Upper lobe of left lung (tissue), 6 donors: ENCODE results near the gene FUT2. TPM values are rescaled to one million over a fixed set of nuclear protein-coding genes. Genes with fewer than 3 reads are reported as not detected.

Source experiments
- ATAC-seq, 2 donors: fragments of 200-7000 bp; cut with Tn5 transposase; one replicate each; pipeline ENCODE4 v1.9.1; 2022; ENCODE audit warnings: mild to moderate bottlenecking in 2 of 2, moderate library complexity in 2 of 2; ENCODE audit not compliant: low FRiP score in 2 of 2
- DNase-seq, 2 donors: peaks; one replicate each; pipeline ENCODE4 v3.0.0-alpha.2; 2019 to 2020
- H3K27ac ChIP-seq, 4 donors: fragments of 200-600 bp; sonication (generic); one replicate each; pipeline ENCODE4 v1.5.1; 2016 to 2019
- H3K27me3 ChIP-seq, 4 donors: fragments of 200-600 bp; sonication (generic); one replicate each; pipeline ENCODE4 v1.5.1; 2017 to 2019
- H3K36me3 ChIP-seq, 4 donors: fragments of 200-600 bp; sonication (generic); one replicate each; pipeline ENCODE4 v1.5.1; 2016 to 2019
- H3K4me1 ChIP-seq, 4 donors: fragments of 200-600 bp; sonication (generic); one replicate each; pipeline ENCODE4 v1.5.1; 2018 to 2019
- H3K4me3 ChIP-seq, 4 donors: fragments of 200-600 bp; sonication (generic); one replicate each; pipeline ENCODE4 v1.5.1; 2017 to 2019; ENCODE audit warnings: mild to moderate bottlenecking in 2 of 4, moderate library complexity in 1 of 4
- H3K9me3 ChIP-seq, 4 donors: fragments of 200-600 bp; sonication (generic); one replicate each; pipeline ENCODE4 v1.5.1; 2018 to 2019
- EP300 ChIP-seq, 4 donors: sonication (generic); formaldehyde crosslinking; IDR thresholded peaks; one replicate each; pipeline ENCODE4 v1.5.1; 2017; ENCODE audit warnings: antibody characterized with exemption in 4 of 4, control low read depth in 2 of 4
- POLR2A ChIP-seq, 4 donors: fragments of 450-650 bp; IDR thresholded peaks; one replicate each; pipeline ENCODE4 v1.5.1; 2016 to 2017; ENCODE audit warnings: antibody characterized with exemption in 4 of 4, mild to moderate bottlenecking in 2 of 4
- POLR2AphosphoS5 ChIP-seq, 2 donors: sonication (generic); formaldehyde crosslinking; IDR thresholded peaks; one replicate each; pipeline ENCODE4 v1.5.1; 2017; ENCODE audit warnings: antibody characterized with exemption in 2 of 2
- WGBS, 2 donors: methylation state at CpG; one replicate each; pipeline ENCODE4 v1.1.5; 2017 to 2018; 5-methylcytosine and 5-hydroxymethylcytosine counted together
- total RNA-seq, 6 donors: library from RNA; depleted of rRNA in 4 of 6; stranded (reverse); fragments of >200 nt in 4 of 6; gene quantifications; one replicate each; pipeline versions ENCODE4 v1.1.0 to v1.2.1, GENCODE V29; 2016 to 2021
- TF ChIP-seq, protein P1 (sequence below), 6 experiments: fragments of 450-650 bp in 4 of 6; fragments of 200-600 bp in 2 of 6; sonication (generic) in 2 of 6; IDR thresholded peaks; one replicate each; pipeline ENCODE4 v1.5.1; 2016 to 2019; ENCODE audit warnings: antibody characterized with exemption in 6 of 6
- donor health status: DM: no; HTN: no; CAD: no; lungs with moderate emphysema.
- donor health status: DM: no; HTN: yes; CAD: no; lungs with severe emphysema.

The FUT2 gene
- total RNA-seq, 6 donors from 2014 or later = 0.15 to 4.7 (median 1.9) TPM; not detected in 1

DNA sequence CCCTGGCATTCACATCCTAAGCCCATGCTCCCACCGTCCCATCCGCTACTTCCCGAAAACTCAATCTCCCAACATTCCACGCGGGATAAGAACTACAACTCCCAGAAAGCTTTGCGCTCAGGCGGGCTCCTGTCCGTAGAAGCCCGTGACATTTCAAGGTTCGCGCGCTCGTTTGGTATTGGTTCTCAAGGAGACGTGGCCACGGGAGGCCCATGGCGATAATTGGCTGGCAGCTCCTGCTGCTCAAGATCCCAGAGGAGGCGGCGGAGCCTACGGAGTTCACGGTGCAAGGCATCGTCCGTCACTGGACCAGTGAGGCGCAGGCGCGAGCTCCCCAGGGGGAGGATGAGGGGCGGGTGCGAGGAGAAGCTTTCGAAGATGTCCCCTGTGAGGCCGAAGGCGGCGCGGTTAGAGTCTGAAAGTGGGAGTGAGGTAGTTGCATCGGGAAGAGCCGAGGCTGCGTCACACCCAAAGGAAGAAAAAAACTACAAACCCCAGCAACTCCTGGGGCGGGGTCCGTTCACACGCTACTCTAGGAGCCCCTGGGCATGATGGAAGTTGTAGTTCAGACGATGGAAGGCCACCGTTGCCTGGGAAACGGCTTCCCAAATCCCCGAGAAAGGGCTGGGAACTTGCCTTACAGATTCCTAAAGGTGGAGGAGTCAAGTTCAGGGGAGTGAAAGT, 25.0 kb downstream of the FUT2 start:
- 21 to 32% methylated on average over 42 of the region's 42 CpGs for WGBS, 2 donors
- peak overlapping the region; percentile 33 to 60 (median 53) for H3K4me3 ChIP-seq
- peaks cover 44 to 75% (median 71%) of the 10 kb centered on the region in 4 donors for H3K4me1 ChIP-seq
- ATAC-seq (peak; percentile 94 to 95), DNase-seq (peak; percentile 92 to 100)
- peaks cover 0 to under 1% (median 0%) of the 10 kb centered on the region in 4 donors for H3K9me3 ChIP-seq
- H3K36me3 ChIP-seq = peaks cover 0 to 19% (median 0%) of the 10 kb centered on the region in 4 donors
- TF ChIP-seq, protein P1, sequence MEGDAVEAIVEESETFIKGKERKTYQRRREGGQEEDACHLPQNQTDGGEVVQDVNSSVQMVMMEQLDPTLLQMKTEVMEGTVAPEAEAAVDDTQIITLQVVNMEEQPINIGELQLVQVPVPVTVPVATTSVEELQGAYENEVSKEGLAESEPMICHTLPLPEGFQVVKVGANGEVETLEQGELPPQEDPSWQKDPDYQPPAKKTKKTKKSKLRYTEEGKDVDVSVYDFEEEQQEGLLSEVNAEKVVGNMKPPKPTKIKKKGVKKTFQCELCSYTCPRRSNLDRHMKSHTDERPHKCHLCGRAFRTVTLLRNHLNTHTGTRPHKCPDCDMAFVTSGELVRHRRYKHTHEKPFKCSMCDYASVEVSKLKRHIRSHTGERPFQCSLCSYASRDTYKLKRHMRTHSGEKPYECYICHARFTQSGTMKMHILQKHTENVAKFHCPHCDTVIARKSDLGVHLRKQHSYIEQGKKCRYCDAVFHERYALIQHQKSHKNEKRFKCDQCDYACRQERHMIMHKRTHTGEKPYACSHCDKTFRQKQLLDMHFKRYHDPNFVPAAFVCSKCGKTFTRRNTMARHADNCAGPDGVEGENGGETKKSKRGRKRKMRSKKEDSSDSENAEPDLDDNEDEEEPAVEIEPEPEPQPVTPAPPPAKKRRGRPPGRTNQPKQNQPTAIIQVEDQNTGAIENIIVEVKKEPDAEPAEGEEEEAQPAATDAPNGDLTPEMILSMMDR (IDR thresholded peaks at IDR 0.05) = no peak
- TF ChIP-seq EP300 (IDR thresholded peaks at IDR 0.05) = no peak
- peak in 1 of 2 donors; percentile 45 for TF ChIP-seq POLR2AphosphoS5 (IDR thresholded peaks at IDR 0.05)
- TF ChIP-seq POLR2A (IDR thresholded peaks at IDR 0.05) = peak in 1 of 4 donors; percentile 30
- peak overlapping the region; percentile 46 to 91 (median 82) for H3K27ac ChIP-seq
- no peaks in the 10 kb centered on the region for H3K27me3 ChIP-seq

DNA sequence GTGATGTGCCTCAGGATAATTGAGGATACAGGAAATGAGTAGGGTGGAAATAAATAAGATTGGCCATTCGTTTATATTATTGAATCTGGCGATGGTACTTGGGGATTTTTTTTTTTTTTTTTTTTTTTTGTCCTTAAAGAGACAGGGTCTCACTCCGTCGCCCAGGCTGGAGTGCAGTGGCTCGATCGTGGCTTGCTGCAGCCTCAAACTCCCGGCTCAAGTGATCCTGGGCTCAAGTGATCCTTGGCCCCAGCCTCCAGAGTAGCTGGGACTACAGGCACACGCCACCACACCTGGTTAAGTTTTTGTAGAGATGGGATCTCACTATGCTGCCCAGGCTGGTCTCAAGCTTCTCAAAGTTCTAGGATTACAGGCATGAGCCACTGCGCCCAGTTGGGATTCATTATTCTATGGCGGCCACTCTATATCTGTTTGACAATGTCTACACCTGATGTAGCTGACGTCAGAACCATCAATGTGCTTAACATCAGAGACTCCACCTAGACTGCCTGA, 26.5 kb downstream of the FUT2 start:
- no peaks in the 10 kb centered on the region for H3K27me3 ChIP-seq
- WGBS, 2 donors = 63 to 72% methylated on average over 8 to 11 of the region's 11 CpGs
- H3K36me3 ChIP-seq = peaks cover 0 to 33% (median 0%) of the 10 kb centered on the region in 4 donors
- peaks cover 47 to 77% (median 68%) of the 10 kb centered on the region in 4 donors for H3K4me1 ChIP-seq
- H3K4me3 ChIP-seq = no peak overlapping the region
- ATAC-seq (no peak), DNase-seq (peak in 1 of 2 donors; percentile 22)
- H3K9me3 ChIP-seq = peaks cover 0 to 5% (median 0%) of the 10 kb centered on the region in 4 donors
- TF ChIP-seq POLR2A (IDR thresholded peaks at IDR 0.05) = no peak
- TF ChIP-seq EP300 (IDR thresholded peaks at IDR 0.05) = peak in 1 of 4 donors; percentile 41
- TF ChIP-seq POLR2AphosphoS5 (IDR thresholded peaks at IDR 0.05) = peak in 1 of 2 donors; percentile 1
- TF ChIP-seq, protein P1 (IDR thresholded peaks at IDR 0.05) = no peak
- peak overlapping the region in 2 of 4 donors; percentile 21 to 91 for H3K27ac ChIP-seq

DNA sequence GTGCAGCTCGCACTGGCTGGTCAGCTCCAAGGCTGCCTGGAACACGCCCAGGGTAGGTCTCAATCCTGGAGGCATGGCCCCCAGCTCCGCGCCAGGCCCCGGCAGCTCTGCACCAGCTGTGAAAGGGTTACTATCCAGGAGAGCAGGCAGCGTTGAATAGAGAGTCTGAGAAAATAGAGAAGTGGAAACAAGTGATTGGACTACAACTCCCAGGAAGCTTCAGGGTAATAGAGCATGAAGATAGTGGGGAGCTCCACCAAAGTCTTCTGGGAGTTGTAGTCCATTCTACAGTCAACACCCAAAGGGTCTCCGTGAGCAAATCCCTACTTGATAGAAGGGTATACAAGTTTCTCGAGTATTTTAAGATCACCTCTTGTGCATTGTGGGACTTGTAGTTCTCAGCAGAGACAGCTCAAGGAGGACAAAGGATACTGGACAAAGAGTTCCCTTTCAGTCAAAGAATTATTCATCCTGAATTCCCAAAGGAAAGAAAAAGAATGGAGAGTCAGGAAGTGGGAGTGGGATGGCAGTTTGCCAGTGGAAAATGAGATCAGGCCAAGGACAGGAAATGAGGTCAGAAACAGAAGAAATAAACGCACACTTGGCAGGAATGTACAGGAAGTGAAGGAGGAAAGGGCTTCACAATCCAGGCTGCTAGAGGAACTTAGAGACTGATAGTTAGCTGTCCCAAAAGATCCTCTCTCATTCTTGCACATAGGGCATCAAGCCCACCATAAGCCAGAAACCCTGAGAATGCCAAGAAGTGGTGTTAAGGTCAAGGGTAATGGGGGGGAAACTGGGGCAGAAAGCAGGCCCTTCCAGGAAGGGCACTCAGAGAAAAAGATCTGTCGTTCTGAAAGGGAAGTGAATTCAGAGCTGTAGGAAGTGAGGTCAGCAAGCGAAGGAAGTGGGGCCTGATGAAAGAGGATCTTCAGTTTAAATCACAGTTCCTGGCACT, 29.3 kb downstream of the FUT2 start:
- TF ChIP-seq POLR2AphosphoS5 (IDR thresholded peaks at IDR 0.05) (peak; percentile 57 to 90), EP300 (IDR thresholded peaks at IDR 0.05) (peak in 3 of 4 donors; percentile 8 to 88 (median 87))
- TF ChIP-seq, protein P1 (IDR thresholded peaks at IDR 0.05) = no peak
- Histone ChIP-seq H3K27me3 (no peaks in the 10 kb centered on the region), H3K27ac (peak overlapping the region; percentile 78 to 91 (median 84)), H3K4me1 (peaks cover 33 to 65% (median 49%) of the 10 kb centered on the region in 4 donors), H3K36me3 (peaks cover 0 to 45% (median 3%) of the 10 kb centered on the region in 4 donors), H3K9me3 (peaks cover 0 to 5% (median 0%) of the 10 kb centered on the region in 4 donors), H3K4me3 (no peak overlapping the region)
- peak in 1 of 2 donors; percentile 39 for ATAC-seq
- WGBS, 2 donors = 38 to 44% methylated on average over 11 of the region's 11 CpGs
- DNase-seq = peak in 1 of 2 donors; percentile 81

DNA sequence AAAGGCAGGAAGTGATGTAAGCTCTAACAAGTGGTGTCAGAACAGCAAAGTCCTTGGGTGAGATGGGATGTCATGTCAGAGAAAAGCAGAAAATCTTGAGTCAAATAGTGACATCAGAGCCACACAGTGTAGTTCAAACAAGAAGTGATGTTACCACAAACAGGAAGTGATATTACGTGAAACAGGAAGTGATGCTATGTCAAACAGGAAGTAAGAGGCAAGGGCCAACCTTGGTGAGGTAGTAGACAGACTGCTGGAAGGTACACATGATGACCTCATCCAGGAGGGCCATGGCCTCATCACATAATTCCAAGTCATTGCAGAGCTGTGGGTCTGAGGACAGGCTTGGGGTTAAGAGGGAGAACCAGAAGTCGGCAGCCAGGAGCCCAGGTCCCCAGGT, 30.8 kb downstream of the FUT2 start:
- peaks cover 0 to 5% (median 0%) of the 10 kb centered on the region in 4 donors for H3K9me3 ChIP-seq
- no peak for TF ChIP-seq POLR2A (IDR thresholded peaks at IDR 0.05)
- TF ChIP-seq POLR2AphosphoS5 (IDR thresholded peaks at IDR 0.05) = peak in 1 of 2 donors; percentile 74
- TF ChIP-seq, protein P1 (IDR thresholded peaks at IDR 0.05) = no peak
- no peak for TF ChIP-seq EP300 (IDR thresholded peaks at IDR 0.05)
- H3K4me1 ChIP-seq = peaks cover 22 to 51% (median 38%) of the 10 kb centered on the region in 4 donors
- ATAC-seq = no peak
- no peaks in the 10 kb centered on the region for H3K27me3 ChIP-seq
- peak overlapping the region; percentile 78 to 91 (median 84) for H3K27ac ChIP-seq
- peaks cover 0 to 45% (median 3%) of the 10 kb centered on the region in 4 donors for H3K36me3 ChIP-seq
- DNase-seq = no peak
- no peak overlapping the region for H3K4me3 ChIP-seq
- 57 to 64% methylated on average over 2 of the region's 2 CpGs for WGBS, 2 donors
